Activated naive CD4-positive, alpha-beta T cell treated with anti-CD3 and anti-CD28 coated beads, Interleukin-2, amount 50 U/mL, for 72 hours (primary cell): Measurements from ENCODE around the gene ITPK1. TPM values are rescaled to one million over a fixed set of nuclear protein-coding genes. Genes with fewer than 3 reads are reported as not detected.
"Not testable (repeated sequence)": the region's sequence is repeated elsewhere in the genome, so short reads cannot be mapped to it uniquely, and the experiment has no call there.

ENCODE experiments used
- ATAC-seq, 2 donors: fragments of 150-1000 bp; cut with Tn5 transposase; 2 replicates each; pipeline ENCODE4 v1.10.0; 2021; ENCODE audit warnings: mild to moderate bottlenecking in 2 of 2, moderate library complexity in 2 of 2
- DNase-seq, 2 donors: peaks; one replicate each; pipeline ENCODE4 v3.0.0; 2021 to 2022; ENCODE audit warnings: low spot score in 2 of 2
- H3K27ac Mint-ChIP-seq, 2 donors: one replicate each; pipeline ENCODE4 v1.8.0; 2022; ENCODE audit warnings: mild to moderate bottlenecking in 2 of 2, mixed read lengths in 2 of 2
- H3K36me3 Mint-ChIP-seq, 2 donors: one replicate each; pipeline ENCODE4 v1.8.0; 2022; ENCODE audit warnings: mixed read lengths in 2 of 2
- H3K9me3 Mint-ChIP-seq, 2 donors: one replicate each; pipeline ENCODE4 v1.8.0; 2022; ENCODE audit warnings: mixed read lengths in 2 of 2
- total RNA-seq, 2 donors: library from RNA; stranded (reverse); gene quantifications; one replicate each; pipeline ENCODE4 v1.2.3, GENCODE V29; 2022

The ITPK1 gene
- total RNA-seq, 2 donors from 2014 or later = 15.2 to 33.2 TPM

- ATAC-seq (no peak), DNase-seq (no peak)
- peak overlapping the region in 1 of 2 donors; percentile 25 for H3K27ac Mint-ChIP-seq
- no peaks in the 10 kb centered on the region for H3K36me3 Mint-ChIP-seq
- H3K9me3 Mint-ChIP-seq = no peaks in the 10 kb centered on the region
Observed at GRCh38 chr14:93136009-93136408, 20.3 kb upstream of the ITPK1 start.

DNA sequence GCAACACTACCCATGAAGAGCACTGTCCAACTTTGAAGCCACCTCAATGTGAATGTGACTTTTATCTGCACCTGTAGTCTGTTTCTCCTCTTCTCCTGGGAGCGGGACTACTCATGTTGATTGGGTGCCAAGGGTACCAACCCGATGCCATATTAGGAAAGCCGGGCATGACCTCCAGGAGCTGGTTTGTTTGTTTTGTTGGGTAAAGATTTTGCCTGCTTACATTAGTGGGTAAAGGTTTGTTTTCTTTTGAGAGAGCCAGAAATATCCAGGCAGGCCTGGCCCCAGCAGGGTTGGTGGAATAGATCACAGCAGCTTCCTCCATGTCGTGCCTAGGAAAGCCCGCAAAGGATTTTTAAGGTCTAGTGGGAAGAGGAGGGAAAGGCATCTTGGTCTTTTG, 19.7 kb upstream of the ITPK1 start:
- ATAC-seq (no peak), DNase-seq (no peak)
- Mint-ChIP-seq H3K36me3 (no peaks in the 10 kb centered on the region), H3K9me3 (no peaks in the 10 kb centered on the region), H3K27ac (peak overlapping the region in 1 of 2 donors; percentile 25)

GRCh38 chr14:93133464-93133863, 17.7 kb upstream of the ITPK1 start:
- no peak overlapping the region for H3K27ac Mint-ChIP-seq
- ATAC-seq = no peak
- H3K9me3 Mint-ChIP-seq = no peaks in the 10 kb centered on the region

GRCh38 chr14:93132472-93133065, 16.8 kb upstream of the ITPK1 start:
- Mint-ChIP-seq H3K9me3 (no peaks in the 10 kb centered on the region), H3K36me3 (no peaks in the 10 kb centered on the region), H3K27ac (no peak overlapping the region)
- DNase-seq (no peak), ATAC-seq (peak; percentile 41 to 59)

More at GRCh38 chr14:93133464-93133863, 17.7 kb upstream of the ITPK1 start:
- DNase-seq = no peak
- H3K36me3 Mint-ChIP-seq = no peaks in the 10 kb centered on the region

DNA sequence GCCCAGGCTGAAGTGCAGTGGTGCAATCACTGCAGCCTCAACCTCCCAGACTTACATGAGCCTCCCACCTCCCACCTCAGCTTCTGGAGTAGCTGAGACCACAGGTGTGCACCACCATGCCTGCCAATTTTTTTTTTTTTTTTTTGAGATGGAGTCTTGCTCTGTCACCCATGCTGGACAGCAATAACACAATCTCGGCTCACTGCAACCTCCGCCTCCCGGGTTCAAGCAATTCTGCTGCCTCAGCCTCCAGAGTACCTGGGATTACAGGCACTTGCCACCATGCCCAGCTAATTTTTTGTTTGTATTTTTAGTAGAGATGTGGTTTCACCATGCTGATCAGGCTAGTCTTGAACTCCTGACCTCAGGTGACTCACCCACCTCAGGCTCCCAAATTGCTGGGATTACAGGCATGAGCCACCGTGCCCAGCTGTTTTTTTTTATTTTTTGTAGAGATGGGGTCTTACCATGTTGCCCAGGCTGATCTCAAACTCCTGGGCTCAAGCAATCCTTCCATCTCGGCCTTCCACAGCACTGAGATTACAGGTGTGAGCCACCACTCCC, 15.6 kb upstream of the ITPK1 start:
- H3K27ac Mint-ChIP-seq, H3K36me3 Mint-ChIP-seq, DNase-seq, H3K9me3 Mint-ChIP-seq, ATAC-seq: not testable (repeated sequence)

DNA sequence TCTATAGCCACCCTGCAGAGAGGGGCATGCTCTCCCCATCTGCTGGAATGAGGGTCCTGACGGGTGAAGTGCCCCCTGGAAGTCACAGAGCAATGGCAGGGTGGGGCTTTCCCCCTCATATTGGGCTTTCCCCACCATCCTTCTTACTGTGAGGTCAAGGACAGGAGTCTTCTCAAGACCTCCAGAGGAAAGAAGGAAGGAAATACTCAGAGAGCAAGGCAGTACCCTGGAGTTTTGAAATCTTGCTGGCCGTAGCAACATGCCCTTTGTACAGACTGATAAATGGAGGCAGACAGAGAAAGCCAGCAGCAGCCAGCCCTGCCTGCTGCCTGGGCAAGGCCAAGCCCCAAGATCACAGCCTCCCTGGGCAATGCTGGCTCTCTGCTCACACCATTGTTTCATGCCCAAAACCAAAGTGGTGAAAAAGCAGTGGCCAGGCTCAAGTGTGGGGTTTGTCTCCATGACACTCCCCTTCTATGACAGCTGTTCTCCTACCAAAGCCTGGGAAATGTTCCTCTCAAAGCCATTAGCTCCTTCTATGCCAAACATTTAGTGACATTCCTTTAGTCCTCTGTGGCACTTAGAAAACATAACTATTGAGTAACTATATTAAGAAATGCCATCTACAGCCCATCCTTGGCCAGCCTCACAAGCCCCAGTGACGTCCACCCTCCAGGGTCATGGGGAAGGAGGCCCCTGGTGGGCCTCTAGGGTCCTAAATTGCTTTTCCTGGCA, 13.2 kb upstream of the ITPK1 start:
- H3K36me3 Mint-ChIP-seq = no peaks in the 10 kb centered on the region
- H3K27ac Mint-ChIP-seq = no peak overlapping the region
- no peak for ATAC-seq
- no peak for DNase-seq
- H3K9me3 Mint-ChIP-seq = no peaks in the 10 kb centered on the region

GRCh38 chr14:93126111-93126510, 10.4 kb upstream of the ITPK1 start:
- no peak for DNase-seq
- Mint-ChIP-seq H3K27ac (no peak overlapping the region), H3K36me3 (no peaks in the 10 kb centered on the region), H3K9me3 (no peaks in the 10 kb centered on the region)
- no peak for ATAC-seq

DNA sequence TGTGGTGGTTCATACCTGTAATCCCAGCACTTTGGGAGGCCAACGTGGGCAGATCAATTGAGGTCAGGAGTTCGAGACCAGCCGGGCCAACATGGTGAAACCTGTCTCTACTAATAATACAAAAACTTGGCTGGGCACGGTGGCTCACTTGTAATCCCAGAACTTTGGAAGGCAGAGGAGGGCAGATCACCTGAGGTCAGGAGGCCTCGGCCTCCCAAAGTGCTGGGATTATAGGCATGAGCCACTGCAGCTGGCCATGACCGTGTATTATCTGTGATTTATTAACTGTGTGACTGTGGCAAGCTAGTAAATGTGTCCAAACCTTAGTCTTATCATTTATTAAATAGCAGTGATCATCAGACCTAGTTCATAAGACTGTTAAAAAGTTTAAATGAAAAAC, 7.1 kb upstream of the ITPK1 start:
- Mint-ChIP-seq H3K27ac (no peak overlapping the region), H3K9me3 (no peaks in the 10 kb centered on the region), H3K36me3 (no peaks in the 10 kb centered on the region)
- no peak for DNase-seq
- no peak for ATAC-seq

DNA sequence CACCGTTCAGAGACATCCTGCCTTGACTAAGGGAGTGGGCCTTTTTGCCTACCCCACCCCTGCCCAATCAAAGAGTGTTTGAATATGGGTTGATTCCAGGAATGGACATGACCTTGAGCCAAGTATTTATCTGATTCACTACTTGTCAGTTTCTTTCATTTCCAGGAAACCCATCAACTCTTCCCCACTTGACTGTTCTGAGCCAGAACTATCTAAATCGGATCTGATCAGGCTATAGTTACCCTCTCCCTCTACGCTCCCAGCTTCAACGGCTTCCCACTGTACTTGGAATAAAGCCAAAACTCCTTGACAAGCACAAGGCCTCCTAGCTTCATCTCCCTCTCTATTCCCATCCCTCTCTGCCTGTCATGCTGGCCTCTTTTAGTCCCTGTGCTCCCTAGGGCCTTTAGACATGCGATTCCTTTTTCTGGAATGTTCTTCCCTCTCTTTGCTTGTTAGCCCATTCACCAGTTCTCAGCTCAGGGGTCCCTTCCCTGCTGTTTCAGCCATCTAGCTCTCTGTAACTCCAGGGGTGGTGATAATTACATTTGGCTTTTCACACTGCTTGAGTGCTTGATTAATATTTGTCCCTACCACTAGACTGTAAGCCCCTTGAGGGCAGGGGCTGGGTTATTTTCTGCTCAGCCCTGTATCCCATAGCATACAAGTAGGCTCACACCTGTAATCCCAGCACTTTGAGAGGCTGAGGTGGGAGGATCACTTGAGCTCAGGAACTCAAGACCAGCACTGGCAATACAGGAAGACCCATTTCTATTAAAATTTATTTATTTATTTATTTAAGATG, 5.5 kb upstream of the ITPK1 start:
- Mint-ChIP-seq H3K27ac (peak overlapping the region in 1 of 2 donors; percentile 5), H3K9me3 (no peaks in the 10 kb centered on the region), H3K36me3 (no peaks in the 10 kb centered on the region)
- no peak for DNase-seq
- ATAC-seq = no peak

- DNase-seq = no peak
- Mint-ChIP-seq H3K36me3 (no peaks in the 10 kb centered on the region), H3K27ac (no peak overlapping the region), H3K9me3 (no peaks in the 10 kb centered on the region)
- no peak for ATAC-seq
Observed at GRCh38 chr14:93120517-93120916, 4.8 kb upstream of the ITPK1 start.

- Mint-ChIP-seq H3K36me3 (no peaks in the 10 kb centered on the region), H3K27ac (peak overlapping the region; percentile 72 to 79), H3K9me3 (no peaks in the 10 kb centered on the region)
- no peak for ATAC-seq
- DNase-seq = no peak
Observed at GRCh38 chr14:93116676-93117200, 1.0 kb upstream of the ITPK1 start.

GRCh38 chr14:93115069-93115820, 480 bp downstream of the ITPK1 start:
- Mint-ChIP-seq H3K27ac (peak overlapping the region in 1 of 2 donors; percentile 29), H3K36me3 (no peaks in the 10 kb centered on the region), H3K9me3 (no peaks in the 10 kb centered on the region)
- ATAC-seq (peak; percentile 86 to 88), DNase-seq (peak; percentile 87 to 88)

DNA sequence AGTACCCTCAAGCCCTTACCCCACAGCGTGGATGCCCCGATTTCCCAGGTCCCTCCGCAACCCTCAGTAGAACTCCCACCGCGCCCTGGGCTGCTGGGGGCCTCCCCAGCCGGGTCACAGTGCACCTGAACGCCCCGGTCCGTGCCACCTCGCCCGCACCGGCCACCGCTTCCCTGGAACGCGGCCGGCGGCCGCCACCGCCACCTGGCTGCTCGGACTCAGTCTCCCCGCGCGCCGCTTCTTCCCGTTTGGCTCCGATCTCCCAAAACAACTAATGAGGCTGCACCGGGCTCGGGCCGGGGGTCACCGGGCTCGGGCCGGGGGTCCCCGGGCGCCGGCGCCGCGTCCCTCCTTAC, 1.0 kb downstream of the ITPK1 start:
- ATAC-seq (no peak), DNase-seq (peak in 1 of 2 donors; percentile 7)
- H3K9me3 Mint-ChIP-seq = no peaks in the 10 kb centered on the region
- H3K27ac Mint-ChIP-seq = peak overlapping the region in 1 of 2 donors; percentile 29
- no peaks in the 10 kb centered on the region for H3K36me3 Mint-ChIP-seq

DNA sequence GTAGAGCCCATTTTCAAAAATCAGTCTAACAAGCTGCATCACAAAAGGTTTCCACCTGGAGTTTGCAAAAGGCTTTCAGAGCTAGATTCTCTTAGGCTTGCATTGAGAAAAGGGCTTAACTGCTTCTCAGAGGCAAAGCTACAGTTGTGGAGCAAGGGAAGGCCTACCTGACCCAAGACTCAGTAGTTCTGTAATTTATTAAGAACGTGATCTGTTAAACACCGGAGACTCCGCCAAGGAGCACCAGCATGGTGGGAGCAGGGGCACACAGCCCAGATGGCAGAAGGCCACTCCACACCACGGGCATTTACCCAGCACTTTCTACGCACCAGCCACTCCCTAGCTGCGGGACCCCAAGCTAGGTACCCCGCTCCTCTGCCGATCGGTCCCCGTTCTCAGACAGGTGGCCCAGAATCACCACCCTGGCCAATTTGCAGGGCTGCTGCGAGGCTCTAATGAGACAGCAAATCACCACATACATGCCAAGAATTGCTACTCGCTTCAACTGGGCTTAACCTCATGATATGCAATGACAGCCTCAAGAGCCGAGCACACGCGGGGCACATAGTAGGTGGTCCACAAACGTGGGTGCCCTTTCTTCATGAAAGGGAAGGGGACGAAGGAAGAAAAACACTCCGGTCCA, 1.5 kb downstream of the ITPK1 start:
- DNase-seq (no peak), ATAC-seq (no peak)
- Mint-ChIP-seq H3K9me3 (no peaks in the 10 kb centered on the region), H3K36me3 (no peaks in the 10 kb centered on the region), H3K27ac (peak overlapping the region in 1 of 2 donors; percentile 29)

- no peak overlapping the region for H3K27ac Mint-ChIP-seq
- DNase-seq = peak in 1 of 2 donors; percentile 9
Observed at GRCh38 chr14:93113678-93114067, 2.1 kb downstream of the ITPK1 start.

More at GRCh38 chr14:93113678-93114067, 2.1 kb downstream of the ITPK1 start:
- no peaks in the 10 kb centered on the region for H3K9me3 Mint-ChIP-seq
- H3K36me3 Mint-ChIP-seq = no peaks in the 10 kb centered on the region
- ATAC-seq = no peak
